GM23338 (cell line): ENCODE data around the gene COL18A1.

Experiments
- CREB1 ChIP-seq: fragments of 250-450 bp; sonication (Bioruptor Pico); IDR thresholded peaks from 2 replicates; pipeline ENCODE4 v1.5.0; 2020; ENCODE audit warnings: low read depth, mild to moderate bottlenecking, moderate library complexity
- CTCF ChIP-seq, 2 experiments: fragments of 200-600 bp in 1 of 2; sonication (generic) in 1 of 2; conservative IDR thresholded peaks; 2 replicates each; pipeline versions ENCODE4 v1.5.1 to v1.6.1; 2016 to 2017; ENCODE audit warnings: antibody characterized with exemption in 2 of 2, low read depth in 2 of 2, mild to moderate bottlenecking in 2 of 2, moderate library complexity in 1 of 2
- ETS1 ChIP-seq: IDR thresholded peaks from 2 replicates; pipeline ENCODE4 v1.6.1; 2016; ENCODE audit warnings: antibody characterized with exemption
- EZH2 ChIP-seq: fragments of 200-600 bp; sonication (generic); IDR thresholded peaks from one replicate; pipeline ENCODE4 v1.8.0; 2017; ENCODE audit warnings: antibody characterized with exemption, mild to moderate bottlenecking, low read depth; ENCODE audit not compliant: unreplicated experiment
- EZH2phosphoT487 ChIP-seq: fragments of 200-600 bp; sonication (generic); IDR thresholded peaks from one replicate; pipeline ENCODE4 v1.8.1; 2018; ENCODE audit warnings: antibody characterized with exemption; ENCODE audit not compliant: unreplicated experiment
- POLR2AphosphoS5 ChIP-seq: IDR thresholded peaks from 2 replicates; pipeline ENCODE4 v1.6.1; 2016; ENCODE audit warnings: antibody characterized with exemption, low read depth
- REST ChIP-seq: IDR thresholded peaks from one replicate; pipeline ENCODE4 v1.6.1; 2018; ENCODE audit warnings: antibody characterized with exemption; ENCODE audit not compliant: unreplicated experiment
- STAT1 ChIP-seq: IDR thresholded peaks from one replicate; pipeline ENCODE4 v1.6.1; 2016; ENCODE audit warnings: antibody characterized with exemption; ENCODE audit not compliant: unreplicated experiment
- ZNF114 ChIP-seq: fragments of 250-450 bp; sonication (Bioruptor Pico); IDR thresholded peaks from 2 replicates; pipeline ENCODE4 v1.5.0; 2020; ENCODE audit warnings: mild to moderate bottlenecking, moderate library complexity
- ZNF331 ChIP-seq: fragments of 250-450 bp; sonication (Bioruptor Pico); IDR thresholded peaks from 2 replicates; pipeline ENCODE4 v1.5.0; 2020; ENCODE audit warnings: low read depth, mild to moderate bottlenecking, moderate library complexity

GRCh38 chr21:45377866-45378257, 27.1 kb upstream of the COL18A1 start:
- TF ChIP-seq CTCF (conservative IDR thresholded peaks at IDR 0.05; ENCODE audit: low read depth in 2 of 2): no peak
- no peak for TF ChIP-seq REST
- TF ChIP-seq EZH2: no peak
- no peak for TF ChIP-seq POLR2AphosphoS5
- no peak for TF ChIP-seq STAT1
- TF ChIP-seq EZH2phosphoT487: no peak
- TF ChIP-seq CREB1 (CRISPR knock-in tag): no peak
- no peak for TF ChIP-seq ZNF114 (CRISPR knock-in tag)
- TF ChIP-seq ZNF331 (CRISPR knock-in tag): no peak
- TF ChIP-seq ETS1: no peak
